ENCODE measurements around the gene MYL5. TPM values are rescaled to one million over a fixed set of nuclear protein-coding genes. Genes with fewer than 3 reads are reported as not detected.

The MYL5 gene
- total and polyA plus RNA-seq, 10 of the 15 experiments (the other 5 are each of a cell fraction or from before 2014, with no cell fraction given), result 1.2 to 13.8 (median 7.1) TPM

GRCh38 chr4:653831-654502 is 20.4 kb upstream of the MYL5 start:
- Histone ChIP-seq H4K20me1 (ENCODE audit: control insufficient read depth, insufficient read depth) (no peaks in the 10 kb centered on the region), H3K9me3 (replicated peaks; ENCODE audit: control insufficient read depth, insufficient read depth, low read length) (no peaks in the 10 kb centered on the region; the same call in 2 of the 3 replicates), H3K9ac (ENCODE audit: control insufficient read depth, insufficient read depth, low read length) (no peak overlapping the region), H3K27ac (ENCODE audit: control insufficient read depth, insufficient read depth) (no peak overlapping the region), H2AFZ (ENCODE audit: control insufficient read depth, low read depth, low read length) (no peak overlapping the region), H3K4me1 (ENCODE audit: control insufficient read depth, insufficient read depth, low read length) (no peaks in the 10 kb centered on the region), H3K4me2 (ENCODE audit: control insufficient read depth, insufficient read depth) (no peak overlapping the region), H3K36me3 (ENCODE audit: control insufficient read depth in 2 of 2, insufficient read depth in 2 of 2, low read length in 1 of 2) (no peaks in the 10 kb centered on the region), H3K79me2 (ENCODE audit: control insufficient read depth, insufficient read depth, low read length) (no peaks in the 10 kb centered on the region), H3K27me3 (replicated peaks in 1 of 2; ENCODE audit: control insufficient read depth in 2 of 2, insufficient read depth in 2 of 2, low read length in 1 of 2) (no peaks in the 10 kb centered on the region), H3K4me3 (no peak overlapping the region)
- no TSS peak for BruUV-seq (replicated peaks)
- CTCF ChIA-PET, result no interaction called here
- POLR2A ChIA-PET, result no interaction called here
- in situ Hi-C loops (cut with MboI) (no loop called here), intact Hi-C loops (cut with micrococcal nuclease; ENCODE audit: unreplicated experiment) (no loop called here)
- 63% methylated on average over 29 of the region's 29 CpGs for WGBS (ENCODE audit: insufficient coverage, insufficient replicate concordance, low lambda C conversion rate, missing lambda C conversion rate)
- no peak for TF ChIP-seq NFYA (IDR thresholded peaks at IDR 0.05; ENCODE audit: borderline replicate concordance, low read depth, low read length)
- no peak for TF ChIP-seq TBL1XR1 (IDR thresholded peaks at IDR 0.05; ENCODE audit: low read depth, low read length)
- no peak for TF ChIP-seq ZNF207 (IDR thresholded peaks at IDR 0.05; ENCODE audit: borderline replicate concordance)
- TF ChIP-seq PML (IDR thresholded peaks at IDR 0.05; ENCODE audit: low read length), result no peak
- no peak for TF ChIP-seq RELA (IDR thresholded peaks at IDR 0.05; ENCODE audit: borderline replicate concordance, partially characterized antibody)
- TF ChIP-seq CEBPB (IDR thresholded peaks at IDR 0.05; ENCODE audit: borderline replicate concordance in 1 of 2, low read depth in 2 of 2, low read length in 2 of 2), result no peak
- no peak for TF ChIP-seq ESRRA (IDR thresholded peaks at IDR 0.05; ENCODE audit: low read length)
- TF ChIP-seq HCFC1 (IDR thresholded peaks at IDR 0.05; ENCODE audit: low read length), result no peak
- SMC1A ChIA-PET (ENCODE audit: uncharacterized antibody, unreplicated experiment), result no interaction called here
- DNase-seq (ENCODE audit: low read depth, low spot score) (no peak), ATAC-seq (no peak), FAIRE-seq (no peak)
- RAD21 ChIA-PET (ENCODE audit: unreplicated experiment), result no interaction called here

GRCh38 chr4:654503-654845 is 19.9 kb upstream of the MYL5 start:
- CTCF ChIA-PET, result no interaction called here
- intact Hi-C loops (cut with micrococcal nuclease; ENCODE audit: unreplicated experiment) (no loop called here), in situ Hi-C loops (cut with MboI) (no loop called here)
- no TSS peak for BruUV-seq (replicated peaks)
- H3K4me2 ChIP-seq (ENCODE audit: control insufficient read depth, insufficient read depth), result no peak overlapping the region
- no peaks in the 10 kb centered on the region for H3K4me1 ChIP-seq (ENCODE audit: control insufficient read depth, insufficient read depth, low read length)
- no peaks in the 10 kb centered on the region for H3K27me3 ChIP-seq (replicated peaks in 1 of 2; ENCODE audit: control insufficient read depth in 2 of 2, insufficient read depth in 2 of 2, low read length in 1 of 2)
- no peak overlapping the region for H3K27ac ChIP-seq (ENCODE audit: control insufficient read depth, insufficient read depth)
- H3K36me3 ChIP-seq (ENCODE audit: control insufficient read depth in 2 of 2, insufficient read depth in 2 of 2, low read length in 1 of 2), result no peaks in the 10 kb centered on the region
- no peaks in the 10 kb centered on the region for H4K20me1 ChIP-seq (ENCODE audit: control insufficient read depth, insufficient read depth)
- ATAC-seq (no peak), FAIRE-seq (no peak), DNase-seq (ENCODE audit: low read depth, low spot score) (no peak)
- 85% methylated on average over 17 of the region's 17 CpGs for WGBS (ENCODE audit: insufficient coverage, insufficient replicate concordance, low lambda C conversion rate, missing lambda C conversion rate)
- H3K9ac ChIP-seq (ENCODE audit: control insufficient read depth, insufficient read depth, low read length), result no peak overlapping the region
- H3K4me3 ChIP-seq, result no peak overlapping the region
- POLR2A ChIA-PET, result no interaction called here
- SMC1A ChIA-PET (ENCODE audit: uncharacterized antibody, unreplicated experiment), result no interaction called here
- H2AFZ ChIP-seq (ENCODE audit: control insufficient read depth, low read depth, low read length), result no peak overlapping the region
- H3K9me3 ChIP-seq (replicated peaks; ENCODE audit: control insufficient read depth, insufficient read depth, low read length), result no peaks in the 10 kb centered on the region; the same call in 2 of the 3 replicates
- H3K79me2 ChIP-seq (ENCODE audit: control insufficient read depth, insufficient read depth, low read length), result no peaks in the 10 kb centered on the region
- RAD21 ChIA-PET (ENCODE audit: unreplicated experiment), result no interaction called here
- no peak for TF ChIP-seq GABPA (IDR thresholded peaks at IDR 0.05; ENCODE audit: low read depth)
- TF ChIP-seq FOXK2 (IDR thresholded peaks at IDR 0.05), result no peak
- no peak for TF ChIP-seq IKZF1 (conservative IDR thresholded peaks at IDR 0.05)
- no peak for TF ChIP-seq ZNF687 (IDR thresholded peaks at IDR 0.05)
- TF ChIP-seq ZZZ3 (IDR thresholded peaks at IDR 0.05; ENCODE audit: control insufficient read depth, insufficient read length, low read depth), result no peak
- TF ChIP-seq RELB (IDR thresholded peaks at IDR 0.05; ENCODE audit: low read depth), result no peak

Measured in GM12878 (cell line).